Activated CD4-positive, alpha-beta memory T cell treated with anti-CD3 and anti-CD28 coated beads for 36 hours (primary cell): Measurements from ENCODE around the gene ADRA2A. TPM values are rescaled to one million over a fixed set of nuclear protein-coding genes. Genes with fewer than 3 reads are reported as not detected.

Experiments
- CTCF ChIA-PET: fragments of 350-600 bp; sonication (Branson Sonifier 250); formaldehyde crosslinking; loops from one replicate; lab custom pipeline; 2021; ENCODE audit warnings: antibody characterized with exemption, inconsistent platforms; lab: Charles Lee
- POLR2A ChIA-PET: fragments of 350-600 bp; sonication (Branson Sonifier 250); formaldehyde crosslinking; loops from one replicate; lab custom pipeline; 2021; ENCODE audit warnings: antibody characterized with exemption; lab: Charles Lee
- DNase-seq: peaks from one replicate; pipeline ENCODE4 v3.0.0-alpha.2; 2020
- H3K27ac Mint-ChIP-seq: one replicate; pipeline ENCODE4 v1.8.0; 2021; ENCODE audit warnings: mixed read lengths
- H3K27me3 Mint-ChIP-seq: one replicate; pipeline ENCODE4 v1.8.0; 2021; ENCODE audit warnings: mixed read lengths
- H3K36me3 Mint-ChIP-seq: one replicate; pipeline ENCODE4 v1.8.0; 2021; ENCODE audit warnings: mixed read lengths
- H3K4me1 Mint-ChIP-seq: one replicate; pipeline ENCODE4 v1.8.0; 2021; ENCODE audit warnings: low read depth, mixed read lengths
- H3K4me3 Mint-ChIP-seq: one replicate; pipeline ENCODE4 v1.8.0; 2021; ENCODE audit warnings: mild to moderate bottlenecking, mixed read lengths
- H3K9me3 Mint-ChIP-seq: one replicate; pipeline ENCODE4 v1.8.0; 2021; ENCODE audit warnings: mixed read lengths
- intact Hi-C: fragments of 100-400 bp; cut with micrococcal nuclease; formaldehyde crosslinking; loops from one replicate; pipeline ENCODE4 v1.15.1; 2023
- total RNA-seq, 2 experiments: library from RNA; stranded (reverse); gene quantifications; one replicate each; pipeline ENCODE4 v1.2.3, GENCODE V29; 2021

Gene ADRA2A
- total RNA-seq, 2 experiments from 2014 or later, result not detected

DNA sequence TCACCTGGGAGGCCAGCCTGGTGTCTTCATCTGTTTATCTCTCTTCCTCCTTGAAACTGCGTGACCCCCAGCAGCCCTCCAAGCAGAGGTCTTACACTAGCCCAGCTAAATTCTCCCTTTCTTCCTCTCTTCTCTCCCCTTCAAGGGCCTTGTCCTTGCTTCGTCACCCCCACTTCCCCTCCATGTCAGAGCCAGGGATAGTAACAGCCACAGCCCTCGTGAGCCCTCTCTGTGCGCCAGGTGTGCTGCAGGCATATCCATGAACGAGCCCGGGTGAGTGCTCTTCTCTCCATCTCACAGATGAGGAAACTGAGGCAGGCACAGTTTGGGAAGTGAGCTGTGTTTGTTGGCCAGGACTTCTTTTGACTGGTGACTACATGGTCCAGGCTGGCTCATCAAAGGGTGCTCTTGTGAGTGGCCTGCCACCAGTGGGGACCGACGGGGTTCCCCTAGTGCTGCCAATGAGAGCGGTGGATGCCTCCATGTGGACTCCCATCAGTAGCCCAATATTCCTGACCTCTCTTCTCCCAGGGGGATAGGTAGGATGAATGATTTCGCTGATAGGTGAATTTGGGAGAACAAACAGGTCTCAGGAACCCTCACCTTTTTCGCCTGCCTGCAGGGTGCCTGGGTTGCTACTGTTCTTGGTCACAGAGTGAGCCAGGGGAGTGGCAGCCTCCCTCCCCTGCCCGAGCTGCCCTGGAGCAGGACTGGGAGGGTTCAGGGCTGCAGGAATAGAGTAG is 38.1 kb downstream of the ADRA2A start:
- no peak for DNase-seq
- ChIA-PET POLR2A (no interaction called here), CTCF (no interaction called here)
- peaks cover 2% of the 10 kb centered on the region for H3K27me3 Mint-ChIP-seq
- H3K36me3 Mint-ChIP-seq, result no peaks in the 10 kb centered on the region
- no peaks in the 10 kb centered on the region for H3K9me3 Mint-ChIP-seq
- H3K27ac Mint-ChIP-seq, result no peak overlapping the region
- peaks cover 9% of the 10 kb centered on the region for H3K4me1 Mint-ChIP-seq
- no peak overlapping the region for H3K4me3 Mint-ChIP-seq
- intact Hi-C loops, result no loop called here

DNA sequence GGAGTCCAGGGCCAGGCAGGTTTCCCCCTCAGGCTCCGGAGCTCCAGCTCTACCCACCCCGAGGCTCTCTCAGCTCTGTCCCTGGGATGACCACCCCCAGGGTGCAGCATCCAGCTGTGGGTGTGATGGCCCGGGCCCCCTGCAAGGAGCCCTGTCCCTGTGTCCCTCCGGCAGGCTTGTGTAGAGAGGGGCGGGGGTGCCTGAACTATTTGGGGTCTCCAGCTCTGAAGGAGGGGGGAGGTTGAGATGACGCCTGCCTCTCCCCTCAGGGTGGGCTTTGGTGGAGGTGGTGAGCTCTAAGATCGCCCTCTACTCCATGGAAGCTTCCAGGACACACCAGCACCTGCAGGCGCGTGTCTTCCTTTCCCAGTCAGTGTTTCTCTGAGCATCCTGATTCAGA is 39.4 kb downstream of the ADRA2A start:
- Mint-ChIP-seq H3K4me1 (peaks cover 9% of the 10 kb centered on the region), H3K27ac (no peak overlapping the region), H3K4me3 (no peak overlapping the region), H3K36me3 (no peaks in the 10 kb centered on the region), H3K9me3 (no peaks in the 10 kb centered on the region), H3K27me3 (no peaks in the 10 kb centered on the region)
- ChIA-PET CTCF (interaction anchor here (1.0 kb wide), 1 partner anchor 40 kb away, joined by 4 read pairs; the partner anchor contains the start of gene ADRA2A), POLR2A (no interaction called here)
- DNase-seq, result no peak
- intact Hi-C loops, result no loop called here

DNA sequence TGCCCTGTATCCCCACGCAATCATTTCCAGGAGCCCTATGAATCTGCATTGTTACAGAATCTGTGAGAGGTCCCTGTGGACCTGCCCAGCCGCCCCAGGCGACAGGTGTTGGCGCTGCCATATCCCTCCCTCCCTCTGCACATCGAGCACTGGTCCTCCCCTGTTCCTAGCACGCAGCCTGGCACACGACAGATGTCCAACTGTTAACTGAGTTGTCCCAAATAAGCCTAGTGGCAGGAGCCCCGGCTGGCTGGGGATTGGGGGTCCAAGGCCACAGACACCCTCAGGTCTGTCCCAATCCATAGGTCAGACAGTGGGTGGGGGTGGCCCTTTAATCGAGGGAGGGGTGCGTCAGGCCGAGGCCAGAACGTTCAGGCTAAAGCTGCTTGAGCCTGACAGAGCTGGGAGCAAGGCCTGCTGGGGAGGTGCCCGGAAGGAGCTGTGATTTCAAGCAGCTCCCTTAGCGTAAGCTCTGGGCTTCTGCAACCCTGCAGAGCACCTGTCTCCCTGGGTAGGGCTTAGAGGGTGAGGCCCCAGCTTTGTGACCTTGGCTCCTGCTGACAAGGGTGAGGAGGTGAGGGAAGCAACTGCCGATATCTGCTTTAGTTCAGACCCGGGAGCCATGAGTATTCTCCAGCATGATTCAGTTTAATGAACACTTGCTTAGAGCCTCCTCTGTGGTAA is 40.1 kb downstream of the ADRA2A start:
- ChIA-PET POLR2A (no interaction called here), CTCF (no interaction called here)
- Mint-ChIP-seq H3K27ac (no peak overlapping the region), H3K4me3 (no peak overlapping the region), H3K36me3 (no peaks in the 10 kb centered on the region), H3K4me1 (peaks cover 9% of the 10 kb centered on the region), H3K9me3 (no peaks in the 10 kb centered on the region), H3K27me3 (no peaks in the 10 kb centered on the region)
- intact Hi-C loops, result no loop called here
- DNase-seq, result no peak

DNA sequence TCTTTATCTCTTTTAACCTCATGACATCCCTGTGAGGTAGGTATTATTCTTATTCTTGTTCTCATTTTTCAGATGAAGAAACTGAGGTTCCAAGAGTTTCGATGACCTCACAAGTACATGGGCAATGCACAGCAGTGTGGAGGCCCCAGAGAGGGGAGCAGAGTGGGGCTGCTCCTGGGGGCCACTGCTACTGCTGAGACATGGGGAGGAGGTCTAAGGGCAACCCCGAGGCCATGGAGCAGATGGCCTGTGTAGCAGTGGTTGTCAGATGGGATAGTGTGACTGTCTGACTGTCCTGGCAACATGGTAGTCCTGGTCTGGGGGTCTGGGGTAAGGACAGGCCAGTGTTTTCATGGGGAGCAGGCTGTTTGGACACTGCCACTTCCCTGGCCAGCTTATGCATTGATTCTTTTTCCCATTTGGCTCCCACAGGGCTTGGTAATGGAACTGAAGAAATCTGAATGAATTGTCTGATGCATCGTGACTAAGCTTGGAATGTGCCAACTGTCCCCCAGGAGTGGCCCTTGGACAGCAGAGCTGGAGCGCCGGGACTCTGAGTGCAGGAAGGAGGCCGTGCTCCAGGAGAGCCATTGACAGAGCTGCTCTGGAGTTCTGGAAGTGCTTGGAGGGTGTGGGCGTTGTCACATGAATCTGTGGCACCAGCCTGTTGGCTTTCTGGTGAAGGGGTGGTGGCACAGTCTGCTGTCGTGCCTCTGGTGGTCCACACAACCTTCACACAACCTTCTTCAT is 40.9 kb downstream of the ADRA2A start:
- H3K27me3 Mint-ChIP-seq, result no peaks in the 10 kb centered on the region
- intact Hi-C loops, result no loop called here
- no peak overlapping the region for H3K27ac Mint-ChIP-seq
- no peak overlapping the region for H3K4me3 Mint-ChIP-seq
- peaks cover 9% of the 10 kb centered on the region for H3K4me1 Mint-ChIP-seq
- no peaks in the 10 kb centered on the region for H3K36me3 Mint-ChIP-seq
- H3K9me3 Mint-ChIP-seq, result no peaks in the 10 kb centered on the region
- no peak for DNase-seq
- ChIA-PET CTCF (no interaction called here), POLR2A (no interaction called here)

DNA sequence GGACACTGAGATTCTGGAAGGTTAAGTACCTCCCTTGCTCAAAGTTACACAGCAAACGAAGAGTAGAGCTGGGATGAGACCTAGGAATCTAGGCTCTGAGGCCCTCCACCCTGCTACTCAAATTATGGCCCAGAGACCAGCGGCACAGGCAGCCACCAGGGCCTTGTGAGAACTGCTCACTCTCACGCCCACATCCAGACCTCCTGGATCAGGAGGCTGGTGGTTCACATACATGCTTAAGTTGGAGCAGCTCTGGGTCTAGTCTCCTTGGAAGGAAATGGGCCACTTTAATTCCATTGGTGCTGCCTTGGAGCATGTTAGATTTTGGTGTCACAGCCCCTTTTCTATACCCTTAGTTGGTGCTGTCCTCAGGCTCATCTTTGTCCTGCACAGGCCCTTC is 41.9 kb downstream of the ADRA2A start:
- H3K9me3 Mint-ChIP-seq, result no peaks in the 10 kb centered on the region
- no peak overlapping the region for H3K27ac Mint-ChIP-seq
- no peaks in the 10 kb centered on the region for H3K36me3 Mint-ChIP-seq
- intact Hi-C loops, result no loop called here
- no peak for DNase-seq
- H3K4me1 Mint-ChIP-seq, result peaks cover 9% of the 10 kb centered on the region
- H3K27me3 Mint-ChIP-seq, result no peaks in the 10 kb centered on the region
- POLR2A ChIA-PET, result no interaction called here
- H3K4me3 Mint-ChIP-seq, result no peak overlapping the region
- CTCF ChIA-PET, result no interaction called here

DNA sequence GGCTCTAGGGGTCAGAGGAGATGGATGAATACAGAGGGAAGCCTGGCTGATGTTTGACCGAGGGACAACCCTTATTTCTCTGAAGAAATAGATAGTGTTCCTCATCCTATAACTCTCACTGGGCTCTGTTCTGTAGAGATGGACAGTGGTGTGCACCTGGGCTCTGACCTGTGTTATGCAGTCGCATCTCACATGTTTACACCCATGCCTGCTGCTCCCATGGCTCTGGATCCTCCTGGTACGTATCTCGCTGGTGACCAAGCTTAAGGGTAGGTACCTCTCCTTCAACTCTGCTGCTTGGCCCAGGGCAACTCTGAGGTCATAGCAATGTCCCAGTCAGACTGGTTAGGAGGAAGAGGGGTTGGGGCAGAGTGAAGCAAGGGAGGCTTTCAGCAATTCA is 42.8 kb downstream of the ADRA2A start:
- Mint-ChIP-seq H3K27ac (no peak overlapping the region), H3K36me3 (no peaks in the 10 kb centered on the region), H3K4me1 (peaks cover 2% of the 10 kb centered on the region), H3K9me3 (no peaks in the 10 kb centered on the region), H3K4me3 (no peak overlapping the region), H3K27me3 (no peaks in the 10 kb centered on the region)
- intact Hi-C loops, result no loop called here
- no peak for DNase-seq
- ChIA-PET POLR2A (no interaction called here), CTCF (no interaction called here)

DNA sequence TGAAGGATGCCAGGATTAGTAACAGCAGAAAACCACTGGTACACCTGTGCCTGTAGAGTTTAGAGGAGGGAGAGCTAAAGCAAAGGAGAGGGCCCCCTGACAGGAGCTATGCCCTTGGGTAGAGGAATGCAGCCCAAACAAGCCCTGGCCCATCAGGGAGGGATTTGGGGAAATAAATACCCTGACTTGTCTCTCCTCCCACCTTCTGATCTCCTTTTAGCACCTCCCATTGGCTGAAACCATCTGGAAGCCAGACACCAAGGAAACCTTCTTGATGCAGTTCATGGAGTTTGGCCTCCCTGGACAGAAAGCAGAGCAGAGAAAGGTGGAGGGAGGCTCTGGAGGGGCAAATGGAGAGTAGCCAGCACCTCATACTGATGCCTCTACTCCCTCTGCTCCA is 45.3 kb downstream of the ADRA2A start:
- H3K4me3 Mint-ChIP-seq, result no peak overlapping the region
- DNase-seq, result no peak
- H3K4me1 Mint-ChIP-seq, result no peaks in the 10 kb centered on the region
- H3K9me3 Mint-ChIP-seq, result no peaks in the 10 kb centered on the region
- intact Hi-C loops, result no loop called here
- H3K27me3 Mint-ChIP-seq, result no peaks in the 10 kb centered on the region
- H3K27ac Mint-ChIP-seq, result no peak overlapping the region
- H3K36me3 Mint-ChIP-seq, result no peaks in the 10 kb centered on the region
- ChIA-PET CTCF (no interaction called here), POLR2A (no interaction called here)

DNA sequence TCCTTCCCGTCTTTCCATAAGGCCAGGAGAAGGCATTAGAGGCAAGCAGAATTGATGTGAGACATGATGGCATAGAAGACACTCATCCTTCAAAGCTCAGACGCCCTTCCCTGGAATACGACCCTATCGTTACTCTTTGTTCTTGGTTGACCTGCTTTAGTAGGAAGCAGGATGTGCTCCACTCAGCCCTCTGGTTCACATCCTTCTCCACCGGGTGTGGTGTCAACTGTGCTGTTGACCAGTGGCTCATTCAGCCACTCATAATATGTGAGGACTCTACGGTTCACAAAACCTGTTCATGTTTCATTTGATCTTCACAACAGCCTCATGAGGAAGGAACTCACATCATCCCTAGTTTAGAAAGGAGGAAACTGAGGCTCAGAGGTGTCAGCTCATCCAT is 47.1 kb downstream of the ADRA2A start:
- intact Hi-C loops, result no loop called here
- Mint-ChIP-seq H3K36me3 (no peaks in the 10 kb centered on the region), H3K9me3 (no peaks in the 10 kb centered on the region), H3K4me3 (no peak overlapping the region), H3K4me1 (no peaks in the 10 kb centered on the region), H3K27ac (no peak overlapping the region), H3K27me3 (peaks cover 7% of the 10 kb centered on the region)
- ChIA-PET POLR2A (no interaction called here), CTCF (interaction anchor here (1.1 kb wide), 1 partner anchor 28 kb away, joined by 3 read pairs; no protein-coding TSS in a partner anchor)
- no peak for DNase-seq

DNA sequence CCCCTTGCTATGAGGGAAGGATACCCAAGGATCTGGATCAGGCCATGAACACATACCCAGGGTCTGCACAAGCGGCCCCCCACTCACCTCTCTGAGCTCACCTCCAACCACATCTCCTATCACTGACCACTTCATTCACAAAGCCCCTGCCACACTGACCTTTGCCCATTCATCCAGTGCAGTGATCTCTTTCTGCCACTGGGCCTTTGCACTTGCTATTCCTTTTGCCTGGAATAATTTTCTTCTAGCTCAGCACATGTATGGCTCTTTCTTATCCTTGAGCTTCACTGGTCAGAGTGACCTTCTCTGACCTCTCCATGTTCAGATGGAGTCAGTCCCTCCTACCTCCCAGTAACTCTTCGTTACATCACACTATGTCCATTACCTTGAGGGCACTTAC is 48.3 kb downstream of the ADRA2A start:
- intact Hi-C loops, result no loop called here
- Mint-ChIP-seq H3K27ac (no peak overlapping the region), H3K36me3 (no peaks in the 10 kb centered on the region), H3K4me3 (no peak overlapping the region), H3K4me1 (no peaks in the 10 kb centered on the region), H3K9me3 (no peaks in the 10 kb centered on the region), H3K27me3 (peaks cover 8% of the 10 kb centered on the region)
- ChIA-PET POLR2A (no interaction called here), CTCF (interaction anchor here (1.1 kb wide), 1 partner anchor 27 kb away, joined by 3 read pairs; no protein-coding TSS in a partner anchor)
- no peak for DNase-seq

DNA sequence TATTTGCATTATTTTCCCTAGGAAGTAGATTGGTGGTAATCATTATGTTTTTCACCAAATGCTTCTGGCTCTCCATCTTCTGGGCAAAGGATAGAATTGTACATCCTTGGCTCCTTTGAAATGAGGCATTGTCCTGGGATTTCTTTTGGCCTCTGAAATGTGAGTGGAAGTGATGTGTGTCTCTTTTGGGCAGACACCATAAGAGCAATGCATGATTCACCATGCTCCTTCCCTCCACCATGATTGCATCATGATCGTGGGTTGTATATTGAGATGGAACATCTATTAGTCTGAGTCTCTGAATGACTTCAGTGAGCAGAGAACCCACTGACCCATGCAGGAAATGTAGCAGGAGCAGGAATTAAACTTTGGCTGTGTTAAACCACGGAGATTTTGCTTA is 49.2 kb downstream of the ADRA2A start:
- no peaks in the 10 kb centered on the region for H3K36me3 Mint-ChIP-seq
- H3K27ac Mint-ChIP-seq, result no peak overlapping the region
- ChIA-PET POLR2A (no interaction called here), CTCF (no interaction called here)
- H3K4me1 Mint-ChIP-seq, result no peaks in the 10 kb centered on the region
- DNase-seq, result no peak
- H3K27me3 Mint-ChIP-seq, result peaks cover 9% of the 10 kb centered on the region
- no peak overlapping the region for H3K4me3 Mint-ChIP-seq
- intact Hi-C loops, result no loop called here
- H3K9me3 Mint-ChIP-seq, result no peaks in the 10 kb centered on the region

DNA sequence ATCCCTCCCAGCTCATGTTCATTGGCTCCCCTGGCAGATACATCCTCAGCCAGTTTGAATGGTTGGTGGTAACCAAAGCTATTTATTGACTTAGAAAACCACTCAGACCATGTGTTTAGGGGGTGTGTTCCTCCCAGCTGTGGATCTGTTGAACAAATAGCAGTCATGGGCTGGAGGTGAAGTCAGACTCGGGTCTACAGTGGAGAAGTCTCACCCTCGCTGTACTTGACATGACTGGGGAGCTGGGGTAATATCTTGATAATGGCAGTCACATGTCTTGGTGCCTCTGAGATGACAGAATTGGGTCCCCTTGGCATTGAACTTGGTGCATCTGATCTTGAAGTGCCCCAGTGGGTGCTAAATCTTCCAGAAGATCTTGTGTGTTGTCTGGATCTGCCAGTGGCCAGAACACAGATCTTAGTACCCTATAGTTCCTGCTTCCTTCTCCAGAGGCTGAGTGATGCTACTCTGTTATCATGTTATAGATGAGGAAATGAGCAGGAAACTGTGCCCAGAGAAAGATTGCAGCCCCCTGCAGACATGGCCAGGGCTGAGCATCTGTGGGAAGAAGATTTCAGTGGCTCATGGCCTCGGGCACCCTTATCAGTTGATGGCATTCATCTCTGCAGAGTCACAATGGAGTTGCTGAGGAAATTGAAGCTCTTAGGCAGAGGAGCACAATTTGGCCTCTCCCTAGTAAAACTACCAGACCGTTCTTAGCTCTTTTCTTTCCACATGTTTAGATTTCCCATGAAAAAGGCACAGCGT is 50.4 kb downstream of the ADRA2A start:
- H3K4me3 Mint-ChIP-seq, result no peak overlapping the region

More for the DNA sequence above, 50.4 kb downstream of the ADRA2A start:
- intact Hi-C loops, result no loop called here
- DNase-seq, result no peak
- Mint-ChIP-seq H3K4me1 (no peaks in the 10 kb centered on the region), H3K27ac (no peak overlapping the region), H3K27me3 (peaks cover 9% of the 10 kb centered on the region), H3K36me3 (no peaks in the 10 kb centered on the region), H3K9me3 (no peaks in the 10 kb centered on the region)
- ChIA-PET POLR2A (no interaction called here), CTCF (no interaction called here)
